GM19452 (cell line): Measurements from ENCODE around the gene ATE1.

Experiments used
- ATAC-seq: cut with Tn5 transposase; IDR thresholded peaks from one replicate; pipeline ENCODE4 v1.9.1; 2021; ENCODE audit not compliant: unreplicated experiment

The ATE1 gene

DNA sequence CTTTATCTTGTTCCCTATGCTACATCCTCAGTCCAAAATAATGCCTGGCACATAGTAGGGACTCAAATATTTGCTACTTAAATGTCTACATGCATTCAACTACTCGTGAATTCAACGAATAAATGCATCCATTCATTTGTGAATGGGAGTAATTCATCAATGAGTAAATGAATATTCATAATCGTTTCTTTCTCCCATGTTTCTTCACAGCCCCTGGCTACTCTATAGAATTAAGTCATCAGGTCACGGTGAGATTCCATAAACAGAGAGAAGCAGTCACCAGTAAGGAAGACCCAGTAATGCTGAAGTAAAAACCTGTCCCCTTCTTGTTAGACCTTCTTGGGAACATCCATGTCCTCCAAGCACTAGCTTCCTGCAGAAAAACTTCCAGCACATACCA is 48.4 kb downstream of the ATE1 start:
- ATAC-seq: no peak

DNA sequence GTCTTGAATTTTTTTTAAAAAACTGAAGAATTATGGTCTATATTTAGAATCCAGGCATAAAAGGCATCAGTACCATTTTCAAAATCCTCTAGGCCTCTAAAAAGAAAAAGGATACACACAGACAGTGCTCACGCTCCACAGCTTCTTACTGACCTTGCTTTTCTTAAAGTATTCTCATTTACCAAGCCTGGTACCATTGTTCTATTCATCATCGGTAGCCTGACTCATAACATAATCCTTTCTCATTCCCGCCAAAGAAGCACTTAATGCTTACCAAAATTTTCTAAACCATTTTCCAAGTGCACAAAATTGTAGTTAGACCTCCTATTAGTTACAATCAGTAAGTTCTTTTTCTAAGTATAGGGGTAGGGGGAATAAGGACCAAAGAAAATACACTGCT is 54.6 kb downstream of the ATE1 start:
- ATAC-seq: no peak

DNA sequence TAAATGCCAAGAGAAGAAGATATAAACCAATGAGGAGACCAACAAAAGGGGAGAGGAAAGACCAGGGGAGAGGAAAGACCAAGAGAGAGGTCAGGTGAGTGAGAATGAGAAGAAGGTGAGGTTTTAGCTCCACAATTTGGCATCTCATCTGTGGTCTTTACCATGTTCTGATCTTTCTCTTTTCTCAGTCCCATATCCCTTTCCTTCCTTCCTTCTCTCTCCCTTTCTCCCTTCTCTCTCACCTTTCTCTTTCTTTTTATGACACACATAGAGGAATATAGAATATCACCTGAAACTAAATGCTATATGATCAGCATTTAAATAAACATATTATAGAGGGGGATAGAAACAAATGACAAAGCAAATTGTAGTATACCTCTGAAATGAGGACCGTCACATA is 57.4 kb downstream of the ATE1 start:
- ATAC-seq: no peak

DNA sequence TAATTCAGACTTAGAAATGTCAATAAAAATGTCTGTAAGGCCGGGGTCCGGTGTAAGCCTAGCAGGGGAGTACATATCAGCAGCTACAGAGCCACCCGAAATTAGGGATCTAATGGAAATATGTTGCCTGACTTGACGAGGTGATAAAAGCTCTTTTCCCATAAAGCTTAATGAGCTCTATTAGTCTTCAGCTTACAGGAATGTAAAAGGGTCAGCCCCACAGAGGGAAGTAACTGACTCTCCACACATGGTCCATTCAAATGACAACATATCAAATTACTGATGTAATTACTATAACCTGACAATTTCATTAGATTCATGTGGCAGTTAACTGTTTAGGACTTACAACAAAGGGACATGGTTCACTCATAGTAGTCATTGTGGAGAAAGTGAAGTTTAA is 62.3 kb downstream of the ATE1 start:
- no peak for ATAC-seq

DNA sequence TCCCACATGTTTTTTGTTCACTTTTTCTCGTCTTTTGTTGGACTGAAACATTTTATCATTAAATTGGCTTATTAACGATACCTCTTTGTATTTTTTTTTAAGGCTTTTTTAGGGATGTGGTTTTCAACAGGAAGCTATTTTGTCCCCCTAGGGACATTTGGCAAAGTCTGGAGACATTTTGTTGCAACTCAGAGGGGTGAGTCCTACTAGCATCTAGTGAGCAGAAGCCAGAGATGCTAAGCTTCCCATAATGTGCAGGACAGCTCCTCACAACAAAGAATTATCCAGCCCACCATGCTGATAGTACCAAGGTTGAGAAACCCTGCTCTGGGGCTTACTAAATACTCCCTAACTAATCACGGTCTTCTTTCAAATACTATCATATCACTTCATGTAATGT is 63.2 kb downstream of the ATE1 start:
- no peak for ATAC-seq

DNA sequence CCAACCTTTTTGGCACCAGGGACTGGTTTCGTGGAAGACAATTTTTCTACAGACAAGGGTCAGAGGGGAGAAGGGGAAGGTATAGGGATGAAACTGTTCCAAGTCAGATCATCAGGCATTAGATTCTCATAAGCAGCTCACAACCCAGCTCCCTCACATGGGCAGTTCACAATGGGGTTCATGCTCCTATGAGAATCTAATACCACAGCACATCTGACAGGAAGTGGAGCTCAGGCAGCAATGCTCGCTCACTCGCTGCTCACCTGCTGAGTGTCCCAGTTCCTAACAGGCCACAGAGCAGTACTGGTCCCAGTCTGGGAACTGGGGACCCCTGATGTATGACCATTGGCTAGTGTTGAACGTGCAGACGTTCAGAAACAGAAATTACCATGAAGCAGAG is 63.7 kb downstream of the ATE1 start:
- no peak for ATAC-seq

DNA sequence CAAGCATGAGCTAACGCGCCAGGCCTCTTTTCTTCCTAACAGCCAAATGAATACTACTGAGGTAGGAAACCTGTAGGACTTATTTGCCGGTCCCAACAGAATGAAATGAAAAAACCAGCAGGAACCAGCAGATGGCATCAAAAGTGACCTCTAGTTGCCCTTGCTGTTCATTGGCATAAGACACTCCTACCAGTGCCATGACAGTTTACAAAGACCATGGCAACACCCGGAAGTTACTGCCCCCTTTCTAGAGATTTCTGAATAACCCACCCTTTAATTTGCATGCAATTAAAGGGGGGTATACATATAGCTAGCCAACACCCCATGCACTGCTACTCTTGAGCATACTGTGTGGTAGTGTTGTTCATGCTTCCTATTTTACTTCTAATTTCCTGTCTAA is 65.2 kb downstream of the ATE1 start:
- no peak for ATAC-seq

DNA sequence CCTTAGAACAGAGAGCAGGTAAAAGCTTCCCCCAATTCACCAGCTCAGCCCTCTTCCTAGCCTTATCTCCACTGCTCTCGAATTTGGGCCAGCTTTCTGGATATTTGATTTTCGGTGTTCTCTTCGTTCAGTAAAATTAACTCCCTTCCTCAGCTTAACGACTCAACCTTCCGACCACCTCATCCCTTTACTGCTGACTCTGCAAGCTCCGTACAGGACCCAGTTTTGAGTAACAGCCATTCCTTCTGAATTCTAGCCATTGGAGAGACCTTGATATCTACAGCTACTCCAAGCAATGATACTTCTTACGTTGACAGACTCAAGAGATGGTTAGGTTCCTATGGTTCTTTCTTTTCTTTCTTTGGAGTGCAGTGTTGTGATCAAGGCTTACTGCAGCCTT is 65.8 kb downstream of the ATE1 start:
- no peak for ATAC-seq

DNA sequence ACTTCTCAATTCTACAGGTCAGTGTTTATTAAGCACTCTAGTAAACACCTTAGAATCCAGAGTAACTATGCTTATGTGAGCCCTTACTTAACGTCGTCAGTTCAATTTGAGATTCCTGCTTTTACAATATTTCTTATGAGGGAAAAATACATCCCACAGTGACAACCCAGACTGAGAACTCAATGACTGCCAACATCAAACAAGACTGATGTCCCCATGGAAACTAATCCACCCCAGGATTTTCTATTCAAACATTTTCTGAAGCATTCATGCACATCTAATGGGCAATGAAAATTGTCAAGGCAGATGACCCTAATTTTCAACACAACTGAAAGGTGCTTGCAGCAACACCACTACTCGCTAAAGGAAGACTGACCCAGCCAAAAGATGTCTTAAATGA is 67.0 kb downstream of the ATE1 start:
- no peak for ATAC-seq

DNA sequence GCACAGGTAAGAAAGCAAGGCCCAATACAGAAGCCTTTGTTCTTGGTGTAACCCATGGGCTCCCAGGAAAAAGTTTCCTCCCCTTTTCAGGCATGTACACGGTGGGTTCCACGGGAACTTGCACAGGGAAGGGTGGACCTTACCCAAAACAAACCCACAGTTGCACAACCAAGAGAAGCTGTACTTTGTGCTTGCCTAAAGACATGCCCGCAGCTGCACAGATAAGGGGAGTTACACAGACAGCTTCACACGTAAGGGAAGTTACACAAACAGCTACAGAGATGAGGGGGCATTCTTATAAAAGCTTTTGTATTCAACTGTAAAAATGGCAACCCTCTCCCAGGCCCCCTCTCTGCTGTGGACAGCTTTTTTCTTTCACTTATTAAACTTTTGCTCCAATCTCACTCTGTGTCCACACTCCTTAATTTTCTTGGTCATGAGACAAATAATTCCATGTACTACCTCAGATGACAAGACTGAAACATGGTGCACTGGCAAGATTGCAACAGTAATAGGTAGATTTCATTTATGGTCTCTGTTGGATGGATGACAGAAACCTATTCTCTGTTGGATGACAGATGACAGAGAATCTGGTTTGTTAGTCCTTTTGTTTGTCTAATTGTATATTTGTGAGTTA is 72.9 kb downstream of the ATE1 start:
- no peak for ATAC-seq

DNA sequence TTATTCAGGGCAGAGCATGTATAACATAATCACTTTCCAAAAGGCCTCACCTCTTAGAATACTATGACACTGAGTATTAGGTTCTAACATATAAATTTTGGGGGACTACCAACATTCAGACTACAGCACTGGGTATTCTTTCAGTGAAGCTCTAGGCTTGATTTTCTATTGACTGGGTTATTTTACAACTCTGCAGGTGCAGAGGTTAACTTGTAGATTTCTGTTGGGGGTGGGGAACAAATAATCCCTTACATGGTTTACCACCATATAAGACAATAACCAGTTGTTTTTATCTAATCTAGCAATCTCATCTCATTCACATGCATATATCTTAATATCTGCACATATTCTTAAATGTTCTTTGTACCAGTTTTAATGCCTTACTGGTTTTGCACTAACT is 73.9 kb downstream of the ATE1 start:
- ATAC-seq: no peak

DNA sequence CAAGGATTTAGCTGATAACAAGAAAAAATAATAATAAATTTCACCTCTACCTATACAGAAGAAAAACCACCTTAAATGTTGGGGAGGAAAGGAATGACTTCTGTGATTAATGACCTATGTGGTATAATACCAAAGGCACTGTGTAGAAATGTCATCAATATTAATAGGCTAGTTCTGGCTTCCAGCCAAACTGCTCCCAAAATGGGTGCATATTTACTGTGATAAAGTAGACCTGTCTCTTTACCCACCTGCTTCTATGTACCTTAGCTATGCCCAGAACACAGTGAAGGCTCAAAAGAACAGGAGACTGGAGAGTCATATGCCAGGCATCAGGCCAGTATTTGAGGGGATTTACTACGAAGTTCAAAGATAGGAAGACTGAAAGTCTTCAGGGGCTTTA is 76.0 kb downstream of the ATE1 start:
- no peak for ATAC-seq

DNA sequence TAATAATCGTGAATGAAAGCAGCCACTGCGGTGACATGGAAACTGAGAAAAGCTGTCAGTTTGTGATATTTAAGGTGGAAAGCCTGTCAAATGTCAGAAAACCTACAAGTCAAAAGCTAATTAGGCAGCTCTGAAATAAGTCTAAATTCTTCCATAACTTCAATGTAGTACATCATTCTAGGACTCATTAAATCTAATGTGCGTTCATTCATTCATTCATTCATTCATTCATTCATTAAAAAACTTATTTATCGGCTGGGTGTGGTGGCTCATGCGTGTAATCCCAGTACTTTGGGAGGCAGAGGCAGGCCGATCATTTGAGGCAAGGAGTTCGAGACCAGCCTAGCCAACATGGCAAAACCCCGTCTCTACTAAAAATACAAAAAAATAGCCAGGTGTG is 79.7 kb downstream of the ATE1 start:
- no peak for ATAC-seq

DNA sequence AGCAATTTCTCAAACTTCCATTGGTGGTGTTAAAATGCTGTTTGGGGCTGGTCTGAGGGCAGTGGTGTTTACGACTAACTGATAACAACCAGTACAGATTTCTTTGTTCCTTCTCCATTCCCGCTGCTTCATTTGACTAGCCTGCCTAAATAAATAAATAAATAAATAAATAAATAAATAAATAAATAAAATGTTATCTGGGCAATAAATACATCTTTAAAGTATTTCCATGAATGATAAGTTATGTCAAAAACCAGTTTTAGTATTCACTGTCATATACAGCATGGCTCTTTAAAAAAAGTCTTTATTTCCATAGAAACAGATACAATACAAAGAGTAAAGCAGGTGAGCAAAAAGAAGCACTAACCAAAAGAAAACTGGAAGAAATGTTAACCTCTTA is 81.3 kb downstream of the ATE1 start:
- ATAC-seq: no peak

DNA sequence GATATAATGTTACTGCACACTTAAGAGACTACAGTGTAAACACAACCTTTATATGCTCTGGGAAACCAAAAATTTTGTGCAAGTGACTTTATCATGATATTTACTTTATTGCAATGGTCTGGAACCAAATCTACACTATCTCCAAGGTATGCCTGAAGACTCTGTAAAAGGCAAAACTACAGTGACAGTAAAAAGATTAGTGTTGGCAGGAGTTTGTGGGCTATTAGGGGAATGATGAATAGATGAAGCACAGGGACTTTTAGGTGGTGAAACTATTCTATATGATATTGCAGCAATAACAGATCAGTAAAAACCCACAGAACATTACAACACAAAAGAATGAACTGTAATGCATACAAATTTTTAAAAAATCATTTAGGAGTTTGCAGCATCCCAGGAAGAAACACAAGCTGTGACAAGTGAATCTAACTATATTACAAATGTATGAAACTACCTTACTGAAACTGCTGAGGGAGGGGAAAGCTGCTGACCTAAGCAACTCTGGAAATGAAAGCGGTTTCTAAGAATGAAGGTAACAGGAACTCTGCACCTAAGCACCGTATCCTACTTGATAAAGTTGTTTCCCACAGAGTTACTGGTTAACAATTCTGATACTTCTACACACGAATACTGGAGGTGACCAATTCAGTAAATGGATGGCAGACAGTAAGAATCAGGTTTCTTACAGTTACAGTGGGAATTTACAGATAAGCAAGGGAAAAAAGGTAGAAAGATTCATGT is 82.6 kb downstream of the ATE1 start:
- peak; percentile 88 for ATAC-seq

DNA sequence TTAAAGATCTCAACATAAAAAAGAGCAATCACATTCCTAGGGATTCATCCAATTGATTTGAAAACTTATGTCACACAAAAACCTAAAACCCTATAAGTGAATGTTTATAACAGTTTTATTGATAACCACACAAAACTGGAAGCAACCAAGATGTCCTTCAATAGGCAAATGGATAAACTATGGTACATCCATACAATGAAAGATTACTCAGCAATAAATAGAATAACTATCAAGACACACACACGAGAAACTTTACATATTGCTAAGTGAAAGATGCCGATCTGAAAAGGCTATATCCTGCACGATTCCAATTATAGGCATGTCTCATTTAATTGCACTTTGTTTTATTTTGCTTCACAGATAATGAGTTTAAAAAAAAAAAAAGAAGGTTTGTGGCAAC is 83.3 kb downstream of the ATE1 start:
- ATAC-seq: no peak

DNA sequence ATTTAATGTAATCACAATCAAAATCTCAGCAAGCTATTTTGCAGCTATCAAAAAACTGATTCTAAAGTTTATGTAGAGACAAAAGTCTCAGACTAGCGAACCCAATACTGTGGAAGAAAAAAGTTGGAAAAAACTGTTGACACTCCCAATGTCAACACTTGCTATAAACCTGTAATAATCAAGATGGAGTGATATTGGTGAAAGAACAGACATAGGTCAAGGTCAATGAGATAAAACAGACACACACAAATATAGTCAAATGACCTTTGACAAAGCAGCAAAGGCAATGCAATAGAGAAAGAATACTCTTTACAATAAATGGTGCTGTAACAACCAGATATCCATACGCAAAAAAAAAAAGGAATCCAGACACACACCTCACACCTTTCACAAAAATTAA is 84.5 kb downstream of the ATE1 start:
- no peak for ATAC-seq

DNA sequence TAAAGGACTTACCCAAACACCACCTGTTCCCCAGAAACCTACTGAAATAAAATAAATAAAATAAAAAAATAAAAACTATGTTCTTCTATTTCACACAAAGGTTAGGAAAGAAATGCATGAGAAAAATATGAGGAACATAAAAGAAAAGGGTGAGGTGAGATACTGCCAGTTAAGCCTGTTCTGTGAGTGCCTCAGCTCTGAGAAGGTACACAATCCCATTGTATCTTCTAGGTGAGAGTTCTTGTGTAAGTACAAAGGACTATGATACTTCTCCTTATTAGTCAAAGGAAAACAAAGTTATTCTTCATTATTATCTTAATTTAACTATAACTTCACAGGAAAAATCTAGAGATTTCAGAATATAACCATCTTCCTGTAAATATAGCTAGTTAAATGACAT is 86.0 kb downstream of the ATE1 start:
- no peak for ATAC-seq

DNA sequence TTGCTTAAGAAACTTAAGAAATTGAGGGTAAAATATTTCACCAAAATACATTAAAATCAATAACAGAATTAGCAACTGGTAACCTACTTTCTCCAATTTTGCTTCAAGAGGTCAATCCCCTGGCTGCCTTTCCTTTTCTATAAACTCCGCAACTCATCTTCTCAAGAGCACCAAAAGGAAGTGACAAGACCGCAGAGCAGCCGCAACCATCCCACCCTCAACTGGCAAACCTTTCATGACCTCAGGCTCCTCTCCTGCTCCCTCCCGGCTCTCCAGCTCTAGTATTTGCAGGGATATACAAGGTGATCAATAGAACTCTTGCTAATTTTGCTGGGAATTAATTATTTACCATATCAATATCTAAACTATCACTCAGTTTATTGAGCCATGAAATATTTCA is 88.9 kb downstream of the ATE1 start:
- no peak for ATAC-seq

DNA sequence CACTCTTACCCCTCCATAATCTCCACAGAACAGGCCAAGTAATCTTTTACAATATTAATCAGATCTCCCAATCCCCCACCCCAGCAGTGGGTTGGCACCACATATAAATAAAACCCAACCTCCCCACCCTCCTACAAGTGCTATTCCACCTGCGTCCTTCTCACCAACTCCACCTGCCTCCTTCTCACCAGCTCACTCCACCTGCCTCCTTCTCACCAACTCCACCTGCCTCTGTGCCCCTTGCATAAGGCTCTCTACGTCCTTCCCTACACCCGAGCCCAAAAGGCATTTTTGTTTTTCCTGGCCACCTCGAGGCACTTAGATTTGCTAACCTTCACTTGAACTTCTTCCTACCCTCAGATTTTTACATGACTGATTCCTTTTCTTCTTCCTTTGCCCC is 89.7 kb downstream of the ATE1 start:
- ATAC-seq: no peak

DNA sequence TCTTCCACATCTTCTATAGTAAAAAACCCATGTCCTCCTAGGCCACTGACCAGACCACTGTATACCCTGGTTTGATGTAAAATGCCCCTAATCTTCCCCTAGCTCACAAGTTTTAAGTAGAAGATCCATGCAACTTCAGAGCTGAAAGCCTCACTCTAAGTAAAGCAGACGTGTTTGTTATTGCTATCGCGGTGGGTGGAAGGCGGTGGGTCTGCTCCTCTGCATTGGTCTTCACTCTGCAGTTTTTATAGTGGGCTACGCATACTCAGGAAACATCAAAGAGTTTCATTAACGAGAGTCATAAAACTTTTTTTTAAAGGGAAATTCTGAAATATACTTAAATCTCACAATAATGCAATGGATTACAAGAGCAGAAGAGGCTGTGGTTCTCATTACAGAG is 91.7 kb downstream of the ATE1 start:
- no peak for ATAC-seq

DNA sequence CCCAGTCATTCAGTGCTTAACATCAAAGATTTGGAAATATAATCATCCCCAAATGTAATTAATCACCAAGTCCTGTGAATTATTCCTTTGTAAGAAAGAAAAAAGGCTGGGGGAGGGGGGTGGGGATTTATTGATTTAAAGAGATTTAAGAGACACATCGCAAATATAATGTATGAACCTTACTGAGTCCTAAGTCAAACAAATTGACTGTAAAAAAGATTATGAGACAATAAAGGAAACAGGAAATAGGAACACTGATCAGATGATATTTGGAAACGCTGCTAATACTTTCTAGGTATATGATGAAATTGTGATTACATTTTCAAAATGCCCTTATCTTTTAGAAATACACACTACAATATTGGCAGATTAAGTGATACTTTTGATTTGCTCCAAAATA is 92.5 kb downstream of the ATE1 start:
- ATAC-seq: no peak

DNA sequence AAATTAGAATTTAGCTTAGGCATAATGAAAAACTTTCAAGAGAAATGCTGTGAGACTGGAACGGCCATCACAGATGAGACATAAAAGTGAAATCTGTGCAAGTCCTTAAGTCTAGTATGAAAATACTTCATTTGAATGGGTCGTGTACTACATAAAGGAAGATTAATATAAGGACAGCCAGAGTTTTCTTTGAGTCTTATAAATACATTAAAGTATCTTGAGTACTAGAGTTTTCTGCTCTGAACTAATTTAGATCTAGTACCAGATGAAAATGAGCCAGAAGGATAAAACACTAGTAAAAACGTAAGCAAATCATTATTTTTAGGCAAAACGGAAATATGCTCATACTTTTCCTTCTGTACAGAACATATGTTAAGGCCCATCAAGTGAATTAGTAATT is 93.1 kb downstream of the ATE1 start:
- no peak for ATAC-seq
